ENCODE data around the gene NUP50. TPM values are rescaled to one million over a fixed set of nuclear protein-coding genes. Genes with fewer than 3 reads are reported as not detected.
A peak's percentile ranks its signal among the peaks of the same experiment; 100 is the strongest.

NUP50 gene
- total RNA-seq, 4 donors from 2014 or later, result 38.9 to 96.9 (median 72.0) TPM

Small RNA genes within 50 kb of the gene (small RNA-seq; reads per million reads assigned to genes)
- 2.0 reads per million, percentile 61 among the genes with 10 or more reads in this experiment for gene MIR1249

Other genes starting within 250 kb of the NUP50 start
- gene PHF21B, start 153.9 kb upstream of the NUP50 start, total RNA-seq, result 1 to 10 TPM in 1 of 4 donors, under 1 TPM in 2, not detected in 1; 0.39 to 4.2 (median 0.90) TPM
- 10 to 100 TPM; 51.6 to 64.9 (median 62.0) TPM for gene KIAA0930, start 77.0 kb downstream of the NUP50 start, total RNA-seq
- gene UPK3A, start 121.0 kb downstream of the NUP50 start, total RNA-seq, result not detected
- 100 to 1,000 TPM in 2 of 4 donors, 10 to 100 TPM in 2; 16.8 to 171 (median 83.2) TPM for gene FAM118A, start 146.0 kb downstream of the NUP50 start, total RNA-seq
- gene SMC1B, start 249.7 kb downstream of the NUP50 start, total RNA-seq, result not detected
- under 1 TPM in 1 of 4 donors, not detected in 3; 0.42 TPM for gene RIBC2, start 249.8 kb downstream of the NUP50 start, total RNA-seq